SU-DHL-6 (cell line): ENCODE results near the gene CLIP2.

ENCODE experiments used
- EZH2phosphoT487 ChIP-seq: fragments of 200-600 bp; sonication (generic), shearing (Covaris generic); conservative IDR thresholded peaks from 2 replicates; pipeline ENCODE4 v1.6.1; 2018; ENCODE audit warnings: mild to moderate bottlenecking, antibody characterized with exemption, low read length, moderate library complexity, mixed read lengths
- TF ChIP-seq, protein P1 (sequence below): fragments of 200-600 bp; sonication (generic); IDR thresholded peaks from one replicate; pipeline ENCODE4 v1.5.1; 2017; ENCODE audit warnings: antibody characterized with exemption, mild to moderate bottlenecking, low read length, moderate library complexity; ENCODE audit not compliant: insufficient read depth, poor library complexity, severe bottlenecking

DNA sequence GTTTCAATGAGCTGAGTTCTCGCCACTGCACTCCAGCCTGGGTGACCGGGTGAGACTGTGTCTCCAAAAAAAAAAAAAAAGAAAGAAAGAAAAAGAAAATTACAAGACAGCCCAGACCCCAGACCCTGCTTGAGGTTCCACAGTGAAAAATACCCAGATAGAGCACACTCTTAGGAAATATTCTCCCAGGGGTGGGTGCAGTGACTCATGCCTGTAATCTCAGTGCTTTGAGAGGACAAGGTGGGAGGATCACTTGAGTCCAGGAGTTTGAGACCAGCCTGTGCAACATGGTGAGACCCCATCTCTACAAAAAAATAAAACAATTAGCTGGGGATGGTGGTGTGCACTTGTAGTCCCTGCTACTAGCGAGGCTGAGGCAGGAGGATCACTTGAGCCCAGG lies 123.4 kb downstream of the CLIP2 start:
- TF ChIP-seq, protein P1, sequence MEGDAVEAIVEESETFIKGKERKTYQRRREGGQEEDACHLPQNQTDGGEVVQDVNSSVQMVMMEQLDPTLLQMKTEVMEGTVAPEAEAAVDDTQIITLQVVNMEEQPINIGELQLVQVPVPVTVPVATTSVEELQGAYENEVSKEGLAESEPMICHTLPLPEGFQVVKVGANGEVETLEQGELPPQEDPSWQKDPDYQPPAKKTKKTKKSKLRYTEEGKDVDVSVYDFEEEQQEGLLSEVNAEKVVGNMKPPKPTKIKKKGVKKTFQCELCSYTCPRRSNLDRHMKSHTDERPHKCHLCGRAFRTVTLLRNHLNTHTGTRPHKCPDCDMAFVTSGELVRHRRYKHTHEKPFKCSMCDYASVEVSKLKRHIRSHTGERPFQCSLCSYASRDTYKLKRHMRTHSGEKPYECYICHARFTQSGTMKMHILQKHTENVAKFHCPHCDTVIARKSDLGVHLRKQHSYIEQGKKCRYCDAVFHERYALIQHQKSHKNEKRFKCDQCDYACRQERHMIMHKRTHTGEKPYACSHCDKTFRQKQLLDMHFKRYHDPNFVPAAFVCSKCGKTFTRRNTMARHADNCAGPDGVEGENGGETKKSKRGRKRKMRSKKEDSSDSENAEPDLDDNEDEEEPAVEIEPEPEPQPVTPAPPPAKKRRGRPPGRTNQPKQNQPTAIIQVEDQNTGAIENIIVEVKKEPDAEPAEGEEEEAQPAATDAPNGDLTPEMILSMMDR: no peak
- no peak for TF ChIP-seq EZH2phosphoT487
